Dermis microvascular lymphatic vessel endothelial cell (primary cell): ENCODE results near the gene RPL12. TPM values are rescaled to one million over a fixed set of nuclear protein-coding genes. Genes with fewer than 3 reads are reported as not detected.

Experiments used
- DNase-seq, 2 donors: peaks; one replicate each; pipeline versions ENCODE4 v3.0.0 to v3.0.0-alpha.2; 2010; ENCODE audit warnings: low read depth in 2 of 2
- total RNA-seq: library from RNA; depleted of rRNA; stranded (reverse); fragments of >200 nt; gene quantifications from 2 replicates; pipeline ENCODE4 v1.2.1, GENCODE V29; 2014

Gene RPL12
- total RNA-seq: 1,203 and 1,395 TPM in 2 replicates

- DNase-seq: peak; percentile 89 to 95
Observed at GRCh38 chr9:127450830-127451607, at the start of gene RPL12, which contains the start of gene LRSAM1. Gene RPL12 (minus strand): TSS chr9:127451406. CDS start chr9:127451317, 89 bp downstream. Gene LRSAM1 (plus strand): TSS chr9:127451510. CDS start chr9:127454528, 3,018 bp downstream.

GRCh38 chr9:127500862-127501261, 49.7 kb upstream of the RPL12 start:
- no peak for DNase-seq

- DNase-seq: no peak
Observed at GRCh38 chr9:127500399-127500798, 49.2 kb upstream of the RPL12 start.

- DNase-seq: peak in 1 of 2 donors; percentile 58
Observed at GRCh38 chr9:127498298-127498697, 47.1 kb upstream of the RPL12 start.

- no peak for DNase-seq
Observed at GRCh38 chr9:127497656-127498290, 46.6 kb upstream of the RPL12 start.

- DNase-seq: no peak
Observed at GRCh38 chr9:127496974-127497373, 45.8 kb upstream of the RPL12 start.

- no peak for DNase-seq
Observed at GRCh38 chr9:127495884-127496555, 44.8 kb upstream of the RPL12 start.

GRCh38 chr9:127494304-127494702, 43.1 kb upstream of the RPL12 start:
- DNase-seq: no peak

- DNase-seq: no peak
Observed at GRCh38 chr9:127493592-127494303, 42.5 kb upstream of the RPL12 start.

GRCh38 chr9:127492616-127493015, 41.4 kb upstream of the RPL12 start:
- DNase-seq: no peak

- no peak for DNase-seq
Observed at GRCh38 chr9:127491516-127491915, 40.3 kb upstream of the RPL12 start.

GRCh38 chr9:127490535-127491230, 39.5 kb upstream of the RPL12 start:
- no peak for DNase-seq

- DNase-seq: no peak
Observed at GRCh38 chr9:127489471-127490115, 38.4 kb upstream of the RPL12 start.

- no peak for DNase-seq
Observed at GRCh38 chr9:127488946-127489345, 37.7 kb upstream of the RPL12 start.

GRCh38 chr9:127485995-127486394, 34.8 kb upstream of the RPL12 start:
- DNase-seq: no peak

GRCh38 chr9:127482662-127483061, 31.5 kb upstream of the RPL12 start:
- no peak for DNase-seq

GRCh38 chr9:127479507-127480081, 28.4 kb upstream of the RPL12 start:
- DNase-seq: no peak

GRCh38 chr9:127474592-127474991, 23.4 kb upstream of the RPL12 start:
- no peak for DNase-seq

- no peak for DNase-seq
Observed at GRCh38 chr9:127473932-127474331, 22.7 kb upstream of the RPL12 start.

GRCh38 chr9:127473501-127473900, 22.3 kb upstream of the RPL12 start:
- DNase-seq: no peak
